Heart right ventricle (tissue), 16 donors: ENCODE measurements around the gene PTPRN2. TPM values are rescaled to one million over a fixed set of nuclear protein-coding genes. Genes with fewer than 3 reads are reported as not detected.
"Not testable (repeated sequence)": the region's sequence is repeated elsewhere in the genome, so short reads cannot be mapped to it uniquely, and the experiment has no call there.

ENCODE experiments used
- ATAC-seq, 8 donors: fragments of 200-7000 bp; cut with Tn5 transposase; one replicate each; pipeline ENCODE4 v1.9.1; 2020; ENCODE audit warnings: mild to moderate bottlenecking in 8 of 8, moderate library complexity in 8 of 8, moderate number of reproducible peaks in 1 of 8
- DNase-seq, 2 donors: peaks; one replicate each; pipeline ENCODE4 v3.0.0-alpha.2; 2020
- H3K27ac ChIP-seq, 10 donors: fragments of 200-600 bp; sonication (generic) in 2 of 10; one replicate each; pipeline versions ENCODE4 v1.5.0 to v1.8.0; 2020 to 2022; ENCODE audit warnings: mild to moderate bottlenecking in 3 of 10
- H3K27me3 ChIP-seq, 7 donors: fragments of 200-600 bp; one replicate each; pipeline ENCODE4 v1.8.0; 2021 to 2022; ENCODE audit warnings: mild to moderate bottlenecking in 2 of 7
- H3K36me3 ChIP-seq, 9 donors: fragments of 200-600 bp; sonication (generic) in 1 of 9; one replicate each; pipeline versions ENCODE4 v1.5.0 to v1.8.0; 2020 to 2022; ENCODE audit warnings: mild to moderate bottlenecking in 2 of 9
- H3K4me1 ChIP-seq, 9 donors: fragments of 200-600 bp; sonication (generic) in 1 of 9; one replicate each; pipeline versions ENCODE4 v1.5.0 to v1.8.0; 2020 to 2022; ENCODE audit warnings: mild to moderate bottlenecking in 4 of 9
- H3K4me3 ChIP-seq, 10 donors: fragments of 200-600 bp; sonication (generic) in 2 of 10; one replicate each; pipeline versions ENCODE4 v1.5.0 to v1.8.0; 2020 to 2022; ENCODE audit warnings: mild to moderate bottlenecking in 7 of 10, moderate library complexity in 2 of 10
- H3K9me3 ChIP-seq, 11 donors: fragments of 200-600 bp in 10 of 11; sonication (generic) in 2 of 11; one replicate each; pipeline versions ENCODE4 v1.5.0 to v1.8.0; 2013 to 2022; ENCODE audit warnings: mild to moderate bottlenecking in 2 of 11, control low read depth in 1 of 11, moderate library complexity in 1 of 11
- WGBS, 2 donors: extraction: QIAGEN DNeasy Blood & Tissue Kit; methylation state at CpG; one replicate each; pipeline ENCODE4 v1.1.7; 2013; ENCODE audit warnings: inconsistent platforms in 1 of 2; 5-methylcytosine and 5-hydroxymethylcytosine counted together
- intact Hi-C, 10 donors: fragments of 100-400 bp; cut with DNase I; formaldehyde crosslinking; loops; one replicate each; pipeline versions ENCODE4 v1.11.1 to v1.14.2; 2022
- polyA plus RNA-seq, 2 donors: library from polyadenylated mRNA; stranded (reverse); fragments of 200-250 nt; gene quantifications; one replicate each; pipeline ENCODE4 v1.2.3, GENCODE V29; 2013
- total RNA-seq, 10 donors: library from RNA; stranded (reverse); fragmentation: NEBNext Ultra II Directional in 3 of 10; extraction: Animal tissue kit (Norgen Biotek cat#: 25700) in 3 of 10; gene quantifications; one replicate each; pipeline versions ENCODE4 v1.2.1 to v1.2.4, GENCODE V29; 2021 to 2023
- TF ChIP-seq, protein P1 (sequence below), 9 donors: fragments of 200-600 bp; sonication (generic) in 2 of 9; IDR thresholded peaks; one replicate each; pipeline versions ENCODE4 v1.5.0 to v1.8.0; 2021 to 2022; ENCODE audit warnings: antibody characterized with exemption in 9 of 9, mild to moderate bottlenecking in 5 of 9, moderate library complexity in 1 of 9
- donor health status: Arrhythmogenic right ventricular cardiomyopathy.
- donor health status: ischemic (EF 13 %, LVEDD 7.1; RV severe dilation, severe dysfunction).
- donor health status: healthy with polysubstance abuse.
- donor health status: DM: no; HTN: yes; CAD: no.
- donor health status: DM: no; HTN: no; CAD: no.
- donor health status: ischemic (EF 25% LVEDD 6.9; RV normal size, moderate dysfunction).
- donor health status: ischemic (EF 25% LVEDD 5.7; RV mildly dilated, moderate dysfunction).
- donor health status: healthy.
- donor health status: DM: yes; HTN: yes; CAD: no.
- donor health status: Ischemic cardiomyopathy.
- donor health status: ischemic (EF 35%, LVEDD 5.7; RV mildly dilated, moderate dysfunction).
- donor health status: nonischemic (EF 11% LVEDD 7.7; RV severe dilation, severe dysfunction).
- donor health status: DM: yes; HTN: yes; CAD: no.
- donor health status: PGD.
- donor health status: ischemic (EF 29% LVEDD 5.4; RV normal size, mild dysfunction).
- donor health status: nonischemic (EF 23%, LVEDD 6.1; RV moderate dilation, normal function).

The PTPRN2 gene
- total and polyA plus RNA-seq, 12 donors = 0.82 to 1.8 (median 1.3) TPM

DNA sequence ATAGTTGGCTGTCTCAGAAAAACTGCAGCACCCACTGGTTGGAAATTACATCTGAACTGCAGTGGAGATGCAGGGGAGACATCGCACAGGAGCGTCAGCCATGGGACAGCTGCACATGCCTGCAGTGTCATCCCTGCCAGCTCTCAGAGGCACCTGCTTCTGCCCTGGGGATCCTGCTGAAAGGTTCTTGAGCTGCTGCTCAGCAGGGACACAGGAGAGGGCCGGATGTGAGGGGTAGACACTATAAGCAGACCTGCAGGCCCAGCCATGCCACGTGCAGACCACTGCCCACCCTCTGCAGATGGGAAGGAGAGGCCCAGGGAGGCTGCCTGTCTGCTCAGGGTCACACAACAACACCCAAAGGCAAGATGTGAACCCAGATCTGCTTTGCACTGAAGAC lies 649.4 kb downstream of the PTPRN2 start:
- Histone ChIP-seq H3K4me3 (no peak overlapping the region), H3K4me1 (no peaks in the 10 kb centered on the region), H3K9me3 (peaks cover 0 to 13% (median 0%) of the 10 kb centered on the region in 11 donors), H3K27ac (no peak overlapping the region), H3K36me3 (no peaks in the 10 kb centered on the region), H3K27me3 (peaks cover 0 to 22% (median 2%) of the 10 kb centered on the region in 7 donors)
- ATAC-seq (no peak), DNase-seq (no peak)
- WGBS, 2 donors = 56 to 71% methylated on average over 4 of the region's 4 CpGs
- TF ChIP-seq, protein P1, sequence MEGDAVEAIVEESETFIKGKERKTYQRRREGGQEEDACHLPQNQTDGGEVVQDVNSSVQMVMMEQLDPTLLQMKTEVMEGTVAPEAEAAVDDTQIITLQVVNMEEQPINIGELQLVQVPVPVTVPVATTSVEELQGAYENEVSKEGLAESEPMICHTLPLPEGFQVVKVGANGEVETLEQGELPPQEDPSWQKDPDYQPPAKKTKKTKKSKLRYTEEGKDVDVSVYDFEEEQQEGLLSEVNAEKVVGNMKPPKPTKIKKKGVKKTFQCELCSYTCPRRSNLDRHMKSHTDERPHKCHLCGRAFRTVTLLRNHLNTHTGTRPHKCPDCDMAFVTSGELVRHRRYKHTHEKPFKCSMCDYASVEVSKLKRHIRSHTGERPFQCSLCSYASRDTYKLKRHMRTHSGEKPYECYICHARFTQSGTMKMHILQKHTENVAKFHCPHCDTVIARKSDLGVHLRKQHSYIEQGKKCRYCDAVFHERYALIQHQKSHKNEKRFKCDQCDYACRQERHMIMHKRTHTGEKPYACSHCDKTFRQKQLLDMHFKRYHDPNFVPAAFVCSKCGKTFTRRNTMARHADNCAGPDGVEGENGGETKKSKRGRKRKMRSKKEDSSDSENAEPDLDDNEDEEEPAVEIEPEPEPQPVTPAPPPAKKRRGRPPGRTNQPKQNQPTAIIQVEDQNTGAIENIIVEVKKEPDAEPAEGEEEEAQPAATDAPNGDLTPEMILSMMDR (IDR thresholded peaks at IDR 0.05) = no peak
- intact Hi-C loops = no loop called here

GRCh38 chr7:157937406-157937805 lies 650.2 kb downstream of the PTPRN2 start:
- ATAC-seq (no peak), DNase-seq (no peak)
- WGBS, 2 donors = 94 to 95% methylated on average over 16 of the region's 16 CpGs
- H3K27me3 ChIP-seq = peaks cover 0 to 14% (median 2%) of the 10 kb centered on the region in 7 donors
- intact Hi-C loops = no loop called here
- H3K36me3 ChIP-seq = no peaks in the 10 kb centered on the region
- TF ChIP-seq, protein P1 (IDR thresholded peaks at IDR 0.05) = no peak
- peaks cover 0 to 19% (median 0%) of the 10 kb centered on the region in 11 donors for H3K9me3 ChIP-seq
- no peaks in the 10 kb centered on the region for H3K4me1 ChIP-seq
- no peak overlapping the region for H3K4me3 ChIP-seq
- no peak overlapping the region for H3K27ac ChIP-seq

DNA sequence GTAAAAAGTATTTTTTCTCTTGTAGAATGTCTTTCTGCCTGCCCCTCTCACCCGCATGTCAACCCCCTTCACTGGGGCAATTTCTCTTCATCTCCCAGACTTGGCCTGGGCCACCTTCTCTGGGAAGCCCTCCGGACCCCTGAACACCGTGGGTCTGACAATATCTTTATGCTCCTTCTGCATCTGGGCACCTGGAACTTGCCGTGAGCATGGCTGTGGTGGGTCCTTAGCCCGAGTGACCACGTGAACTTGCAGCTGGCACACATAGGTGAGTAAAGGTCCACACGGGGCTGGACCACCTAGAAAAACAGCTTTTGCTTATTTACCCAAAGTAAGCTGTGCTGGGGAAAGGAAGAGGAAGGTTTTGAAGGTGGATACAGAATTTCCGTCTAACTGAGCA lies 650.6 kb downstream of the PTPRN2 start:
- DNase-seq = no peak
- H3K27ac ChIP-seq = no peak overlapping the region
- H3K27me3 ChIP-seq = peaks cover 0 to 14% (median 2%) of the 10 kb centered on the region in 7 donors
- no peaks in the 10 kb centered on the region for H3K4me1 ChIP-seq
- WGBS, 2 donors = 81 to 83% methylated on average over 8 of the region's 8 CpGs
- H3K4me3 ChIP-seq = no peak overlapping the region
- H3K36me3 ChIP-seq = no peaks in the 10 kb centered on the region
- peaks cover 0 to 24% (median 0%) of the 10 kb centered on the region in 11 donors for H3K9me3 ChIP-seq
- TF ChIP-seq, protein P1 (IDR thresholded peaks at IDR 0.05) = no peak
- no peak for ATAC-seq
- intact Hi-C loops = no loop called here

GRCh38 chr7:157935721-157936120 lies 651.9 kb downstream of the PTPRN2 start:
- H3K4me3 ChIP-seq, DNase-seq, H3K27ac ChIP-seq, H3K36me3 ChIP-seq, intact Hi-C loops, H3K4me1 ChIP-seq, ATAC-seq: not testable (repeated sequence)
- H3K27me3 ChIP-seq = peaks cover 0 to 14% (median 2%) of the 10 kb centered on the region in 7 donors
- H3K9me3 ChIP-seq = peaks cover 0 to 29% (median 0%) of the 10 kb centered on the region in 11 donors
- 78 to 86% methylated on average over 11 of the region's 11 CpGs for WGBS, 2 donors

GRCh38 chr7:157933219-157934155 lies 654.1 kb downstream of the PTPRN2 start:
- H3K27ac ChIP-seq, H3K4me1 ChIP-seq, DNase-seq, ATAC-seq, intact Hi-C loops, H3K36me3 ChIP-seq, H3K4me3 ChIP-seq: not testable (repeated sequence)
- Histone ChIP-seq H3K9me3 (peaks cover 0 to 29% (median 0%) of the 10 kb centered on the region in 11 donors), H3K27me3 (peaks cover 0 to 17% (median 2%) of the 10 kb centered on the region in 7 donors)
- WGBS, 2 donors = 82% methylated on average over 6 of the region's 6 CpGs
